GM19238 (cell line): ENCODE measurements around the gene ZBTB48.
"Not testable (repeated sequence)": the region's sequence is repeated elsewhere in the genome, so short reads cannot be mapped to it uniquely, and the experiment has no call there.

Experiments used
- DNase-seq: peaks from one replicate; pipeline ENCODE4 v3.0.0; 2011; ENCODE audit warnings: low spot score; ENCODE audit not compliant: insufficient read length

Gene ZBTB48

DNA sequence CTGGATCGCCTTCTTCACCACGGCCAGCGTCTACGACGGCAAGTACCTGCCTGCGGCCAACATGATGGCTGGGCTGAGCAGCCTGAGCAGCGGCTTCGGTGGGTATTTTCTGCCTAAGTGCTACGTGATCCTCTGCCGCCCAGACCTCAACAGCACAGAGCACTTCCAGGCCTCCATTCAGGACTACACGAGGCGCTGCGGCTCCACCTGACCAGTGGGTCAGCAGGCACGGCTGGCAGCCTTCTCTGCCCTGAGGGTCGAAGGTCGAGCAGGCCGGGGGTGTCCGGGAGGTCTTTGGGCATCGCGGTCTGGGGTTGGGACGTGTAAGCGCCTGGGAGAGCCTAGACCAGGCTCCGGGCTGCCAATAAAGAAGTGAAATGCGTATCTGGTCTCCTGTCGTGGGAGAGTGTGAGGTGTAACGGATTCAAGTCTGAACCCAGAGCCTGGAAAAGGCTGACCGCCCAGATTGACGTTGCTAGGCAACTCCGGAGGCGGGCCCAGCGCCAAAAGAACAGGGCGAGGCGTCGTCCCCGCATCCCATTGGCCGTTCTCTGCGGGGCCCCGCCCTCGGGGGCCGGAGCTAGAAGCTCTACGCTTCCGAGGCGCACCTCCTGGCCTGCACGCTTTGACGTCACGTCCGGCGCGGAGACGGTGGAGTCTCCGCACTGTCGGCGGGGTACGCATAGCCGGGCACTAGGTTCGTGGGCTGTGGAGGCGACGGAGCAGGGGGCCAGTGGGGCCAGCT is at the start of gene ZBTB48:
Gene ZBTB48 (plus strand): TSS at position 621 of the 745 bp plus-strand sequence. CDS start 616 bp downstream, outside the sequence.
- DNase-seq: peak; percentile 100

DNA sequence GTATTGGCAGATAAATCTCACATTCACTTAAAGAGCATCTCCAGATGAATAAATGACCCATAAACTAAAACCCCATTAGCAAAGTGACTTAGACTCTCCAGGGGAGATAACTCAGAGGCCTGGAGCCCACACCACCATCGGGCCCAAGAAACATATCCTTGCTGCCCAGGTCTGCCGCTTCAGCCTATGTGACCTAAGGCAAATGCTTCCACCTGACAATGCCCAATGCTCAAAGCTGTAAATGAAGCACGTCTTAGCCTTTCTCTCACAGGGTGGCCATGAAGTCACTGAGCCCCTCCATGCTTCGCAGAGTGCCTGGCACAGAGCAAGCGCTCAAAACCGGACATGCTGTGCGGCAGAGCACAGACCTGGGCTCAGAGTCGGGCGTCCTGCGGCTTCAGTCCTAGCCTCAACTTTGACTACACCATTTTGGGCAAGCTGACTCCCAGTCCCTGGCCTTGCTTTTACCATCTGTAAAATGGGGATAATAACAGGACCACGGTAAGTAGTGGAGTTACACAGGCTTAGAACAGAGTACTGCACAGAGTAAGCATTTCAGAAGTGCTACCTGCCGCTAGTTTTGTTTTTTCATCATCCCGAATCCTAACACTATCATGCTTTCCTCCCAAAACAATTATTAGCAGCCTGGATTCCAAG is 49.2 kb upstream of the ZBTB48 start:
- DNase-seq: no peak

DNA sequence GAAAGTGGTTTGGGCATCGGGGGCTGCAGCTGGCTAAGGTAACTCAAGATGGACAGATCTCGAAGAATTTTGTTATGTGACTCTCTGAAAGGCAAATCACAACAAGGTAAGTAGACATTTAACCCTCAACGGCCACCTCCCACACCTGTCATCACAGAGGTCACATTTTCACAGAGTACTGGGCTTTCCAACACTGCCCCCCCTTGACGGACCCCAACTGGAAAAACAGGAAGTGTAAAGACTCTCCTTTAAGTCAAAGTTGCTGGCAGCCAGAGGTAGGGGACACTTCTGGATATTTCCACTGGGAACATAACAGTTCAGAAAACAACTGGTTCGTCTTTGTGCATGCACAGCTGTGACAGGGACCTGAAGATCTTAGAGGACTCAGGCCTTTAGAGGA is 47.8 kb upstream of the ZBTB48 start:
- no peak for DNase-seq

GRCh38 chr1:6534248-6534822 is 45.5 kb upstream of the ZBTB48 start:
- no peak for DNase-seq

DNA sequence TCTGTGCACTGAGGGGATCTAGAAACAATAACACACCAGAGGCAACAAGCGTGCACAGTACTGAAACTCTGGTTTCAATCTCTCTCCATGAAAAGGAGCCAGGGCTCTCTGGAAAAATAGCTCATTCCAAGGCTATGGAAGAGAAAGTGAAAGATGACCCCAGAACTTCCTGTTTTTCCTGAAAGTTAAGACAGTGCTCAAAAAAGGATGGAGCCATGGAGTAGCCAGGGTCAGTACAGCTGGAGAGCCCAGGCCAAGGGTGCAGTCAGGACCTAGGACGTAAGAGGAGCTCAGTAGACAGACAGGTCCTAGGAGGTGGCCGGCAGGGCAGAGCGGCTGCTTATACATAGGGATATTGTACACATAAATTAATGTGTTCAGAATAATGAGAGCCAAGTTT is 44.6 kb upstream of the ZBTB48 start:
- no peak for DNase-seq

- DNase-seq: no peak
These were observed 43.5 kb upstream of the ZBTB48 start for GRCh38 chr1:6536291-6536690.

- DNase-seq: no peak
These were observed 40.8 kb upstream of the ZBTB48 start for GRCh38 chr1:6538956-6539355.

- DNase-seq: no peak
These were observed 35.0 kb upstream of the ZBTB48 start for GRCh38 chr1:6544831-6545230.

DNA sequence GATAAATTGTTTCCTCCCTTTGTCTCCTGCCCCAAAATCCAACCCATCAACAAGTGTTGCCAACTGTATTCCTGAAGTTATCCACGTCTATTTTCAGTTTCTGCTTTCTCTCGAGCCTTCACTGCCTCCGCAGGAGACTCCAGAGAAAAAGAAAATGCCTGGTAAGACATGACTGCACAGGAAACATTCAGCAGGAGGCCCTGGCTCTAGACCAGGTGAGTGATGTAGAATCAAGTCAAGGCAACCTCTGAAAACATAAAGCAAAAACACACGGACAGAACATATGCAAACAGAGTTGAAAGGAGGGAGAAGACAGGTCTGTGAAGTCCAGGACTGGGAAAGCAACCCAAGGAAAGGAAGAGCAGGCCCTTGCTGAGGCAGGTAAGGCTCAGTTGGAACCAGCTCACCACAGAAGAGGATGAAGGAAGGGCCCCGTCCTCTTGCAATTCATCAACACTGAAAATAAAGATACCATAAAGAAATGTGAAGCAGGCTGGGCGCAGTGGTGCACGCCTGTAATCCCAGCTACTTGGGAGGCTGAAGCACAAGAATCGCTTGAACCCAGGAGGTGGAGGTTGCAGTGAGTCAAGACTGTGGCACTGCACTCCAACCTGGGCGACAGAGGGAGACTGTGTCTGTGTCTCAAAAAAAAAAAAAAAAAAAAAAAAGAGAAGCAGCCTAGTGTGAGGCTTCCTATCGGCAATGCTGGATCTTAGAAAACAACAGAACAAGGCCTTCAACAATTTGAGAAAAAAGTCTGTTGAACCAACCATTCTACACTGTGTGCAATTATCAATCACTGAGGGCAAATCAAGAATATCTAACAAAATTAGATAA is 34.3 kb upstream of the ZBTB48 start:
- DNase-seq: no peak

DNA sequence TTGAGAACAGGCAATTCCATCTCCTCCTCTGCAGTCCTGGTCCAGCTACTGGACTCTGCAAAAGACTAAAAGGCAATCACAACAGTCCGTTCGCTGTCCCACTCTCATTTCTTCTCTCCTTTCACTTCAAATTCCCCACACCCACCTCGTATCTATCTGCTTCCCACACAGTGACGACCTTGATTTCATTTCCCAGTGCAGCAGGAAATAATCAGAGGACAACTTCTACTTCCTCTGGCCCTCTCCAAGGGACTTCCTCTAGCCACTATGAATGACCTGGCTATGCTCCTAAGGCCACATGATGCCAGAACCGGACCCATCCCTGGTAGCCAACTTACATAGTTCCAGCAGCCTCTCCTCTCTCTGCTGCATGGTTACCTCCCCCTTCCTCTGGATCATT is 33.5 kb upstream of the ZBTB48 start:
- DNase-seq: no peak

- no peak for DNase-seq
These were observed 32.5 kb upstream of the ZBTB48 start for GRCh38 chr1:6547301-6547700.

DNA sequence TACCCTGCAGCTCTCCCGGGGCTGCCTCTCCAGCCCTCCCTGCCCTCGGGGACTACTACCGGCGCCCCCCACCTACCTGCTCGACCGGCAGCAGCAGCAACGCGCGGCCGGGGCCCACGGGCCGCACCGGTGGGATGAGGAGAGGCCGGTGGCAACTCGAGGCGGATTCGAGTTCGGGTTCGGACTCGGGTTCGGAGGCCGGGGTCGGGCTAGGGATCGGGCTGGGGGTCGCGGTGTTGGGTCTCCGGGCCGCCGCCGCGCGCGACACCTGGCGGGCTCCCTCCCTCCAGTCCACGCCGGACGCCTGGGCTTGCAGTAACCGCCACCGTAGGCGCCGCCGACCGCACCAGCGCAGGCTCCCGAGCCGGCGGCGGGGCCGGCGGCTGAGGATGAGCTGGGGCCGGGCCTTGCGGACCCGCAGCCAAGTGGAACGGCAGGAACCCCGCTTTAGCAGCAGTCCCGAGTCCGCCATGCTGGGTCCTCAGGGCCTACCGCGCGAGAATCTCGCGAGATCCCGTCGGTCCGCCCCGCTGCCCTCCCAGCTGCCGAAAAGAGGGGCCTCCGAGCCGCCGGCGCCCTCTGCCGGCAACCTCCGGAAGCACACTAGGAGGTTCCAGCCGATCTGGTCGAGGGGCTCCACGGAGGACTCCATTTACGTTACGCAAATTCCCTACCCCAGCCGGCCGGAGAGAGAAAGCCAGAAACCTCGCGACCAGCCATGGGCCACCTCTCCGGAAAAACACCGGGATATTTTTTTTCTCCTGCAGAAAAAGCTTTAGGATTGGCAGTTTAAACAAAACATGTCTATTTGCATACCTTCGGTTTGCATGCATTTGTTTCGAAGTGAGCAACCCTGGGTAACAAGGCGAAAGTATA is 25.5 kb upstream of the ZBTB48 start, which contains the start of gene NOL9:
Gene NOL9 (minus strand): TSS at position 483 of the 876 bp plus-strand sequence. CDS start 11 bp downstream, at position 472.
- peak; percentile 97 for DNase-seq

GRCh38 chr1:6554907-6555778 is 24.7 kb upstream of the ZBTB48 start, which contains the start of gene TAS1R1:
TSS of gene TAS1R1 (plus strand) at chr1:6555307. CDS start at chr1:6555374, 67 bp downstream.
- no peak for DNase-seq

DNA sequence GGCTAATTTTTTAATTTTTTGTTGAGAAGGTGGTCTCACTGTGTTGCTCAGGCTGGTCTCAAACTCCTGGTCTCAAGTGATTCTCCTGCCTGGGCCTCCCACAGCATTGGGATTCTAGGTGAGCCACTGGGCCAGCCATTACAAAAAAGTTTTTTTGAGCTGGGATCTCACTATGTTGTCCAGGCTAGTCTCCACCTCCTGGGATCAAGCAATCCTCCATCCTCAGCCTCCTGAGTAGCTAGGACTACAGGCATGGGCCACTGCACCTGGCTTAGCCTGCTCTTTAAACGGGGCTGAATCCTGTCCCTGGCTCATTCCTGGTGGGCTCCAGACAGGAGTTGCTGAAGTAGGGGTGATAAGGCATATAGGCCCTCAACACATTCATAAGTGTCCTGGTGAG is 22.2 kb upstream of the ZBTB48 start:
- no peak for DNase-seq

GRCh38 chr1:6559161-6559560 is 20.6 kb upstream of the ZBTB48 start:
- DNase-seq: not testable (repeated sequence)

DNA sequence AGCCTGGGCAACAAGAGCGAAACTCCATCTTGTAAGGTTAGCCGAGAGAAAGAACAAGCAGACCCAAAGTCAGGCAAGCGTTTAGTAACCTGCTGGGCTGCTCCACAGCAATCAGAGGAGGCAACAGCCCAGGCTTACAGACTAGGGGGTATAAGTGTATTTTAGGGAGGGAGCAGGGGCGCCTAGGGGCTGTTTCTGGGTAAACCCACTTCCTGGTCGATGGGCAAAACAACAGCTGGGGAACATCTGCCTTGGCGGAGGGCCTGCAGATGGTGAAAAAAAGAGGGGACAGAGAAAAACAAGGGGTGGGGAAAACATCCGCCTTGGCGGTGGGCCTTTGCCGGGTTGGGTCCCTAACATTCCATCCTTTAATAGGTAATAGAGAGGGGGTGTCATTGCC is 19.5 kb upstream of the ZBTB48 start:
- no peak for DNase-seq

DNA sequence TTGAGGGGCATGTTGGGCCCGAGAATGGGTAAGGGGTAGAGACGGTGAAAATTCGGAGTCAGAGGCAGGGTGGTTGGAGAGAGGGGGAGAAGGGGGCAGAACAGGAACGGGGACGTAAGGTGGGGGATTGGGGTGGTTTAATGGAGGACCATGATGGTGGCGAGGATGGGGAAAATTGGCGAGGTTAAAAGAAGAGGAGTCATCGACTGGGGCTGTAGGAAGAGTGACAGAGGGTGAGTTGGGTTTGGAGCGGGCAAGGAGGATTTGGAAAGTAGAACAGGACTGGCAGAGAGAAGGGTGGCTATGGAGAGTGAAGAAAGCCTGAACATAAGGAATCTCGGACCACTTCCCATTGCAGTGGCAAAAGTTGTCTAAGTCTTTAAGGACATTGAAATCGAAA is 10.8 kb upstream of the ZBTB48 start:
- no peak for DNase-seq

GRCh38 chr1:6570100-6570499 is 9.7 kb upstream of the ZBTB48 start:
- DNase-seq: no peak

DNA sequence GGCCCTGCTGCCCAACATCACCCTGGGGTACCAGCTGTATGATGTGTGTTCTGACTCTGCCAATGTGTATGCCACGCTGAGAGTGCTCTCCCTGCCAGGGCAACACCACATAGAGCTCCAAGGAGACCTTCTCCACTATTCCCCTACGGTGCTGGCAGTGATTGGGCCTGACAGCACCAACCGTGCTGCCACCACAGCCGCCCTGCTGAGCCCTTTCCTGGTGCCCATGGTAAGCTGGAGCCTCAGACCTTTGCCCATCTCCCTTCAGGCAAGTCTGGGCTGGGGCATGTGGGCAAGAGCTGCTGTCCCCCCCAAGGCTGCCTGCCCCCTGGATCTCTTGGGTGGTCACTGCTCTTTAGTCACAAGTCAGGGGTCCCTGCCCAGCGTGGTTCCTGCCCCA is 8.8 kb upstream of the ZBTB48 start:
- DNase-seq: no peak
